Activated naive CD8-positive, alpha-beta T cell (primary cell): ENCODE data around the gene TCF7L2.
"Not testable (repeated sequence)": the region's sequence is repeated elsewhere in the genome, so short reads cannot be mapped to it uniquely, and the experiment has no call there.

Source experiments
- H3K27ac Mint-ChIP-seq: one replicate; pipeline ENCODE4 v1.8.0; 2021; ENCODE audit warnings: mixed read lengths
- H3K27me3 Mint-ChIP-seq: one replicate; pipeline ENCODE4 v1.8.0; 2021; ENCODE audit warnings: mixed read lengths
- H3K36me3 Mint-ChIP-seq: one replicate; pipeline ENCODE4 v1.8.0; 2021; ENCODE audit warnings: mixed read lengths
- H3K4me1 Mint-ChIP-seq: one replicate; pipeline ENCODE4 v1.8.0; 2021; ENCODE audit warnings: low read depth, mixed read lengths
- H3K4me3 Mint-ChIP-seq: one replicate; pipeline ENCODE4 v1.8.0; 2021; ENCODE audit warnings: mild to moderate bottlenecking, mixed read lengths
- H3K9me3 Mint-ChIP-seq: one replicate; pipeline ENCODE4 v1.8.0; 2021; ENCODE audit warnings: low read depth, mixed read lengths

Gene TCF7L2

DNA sequence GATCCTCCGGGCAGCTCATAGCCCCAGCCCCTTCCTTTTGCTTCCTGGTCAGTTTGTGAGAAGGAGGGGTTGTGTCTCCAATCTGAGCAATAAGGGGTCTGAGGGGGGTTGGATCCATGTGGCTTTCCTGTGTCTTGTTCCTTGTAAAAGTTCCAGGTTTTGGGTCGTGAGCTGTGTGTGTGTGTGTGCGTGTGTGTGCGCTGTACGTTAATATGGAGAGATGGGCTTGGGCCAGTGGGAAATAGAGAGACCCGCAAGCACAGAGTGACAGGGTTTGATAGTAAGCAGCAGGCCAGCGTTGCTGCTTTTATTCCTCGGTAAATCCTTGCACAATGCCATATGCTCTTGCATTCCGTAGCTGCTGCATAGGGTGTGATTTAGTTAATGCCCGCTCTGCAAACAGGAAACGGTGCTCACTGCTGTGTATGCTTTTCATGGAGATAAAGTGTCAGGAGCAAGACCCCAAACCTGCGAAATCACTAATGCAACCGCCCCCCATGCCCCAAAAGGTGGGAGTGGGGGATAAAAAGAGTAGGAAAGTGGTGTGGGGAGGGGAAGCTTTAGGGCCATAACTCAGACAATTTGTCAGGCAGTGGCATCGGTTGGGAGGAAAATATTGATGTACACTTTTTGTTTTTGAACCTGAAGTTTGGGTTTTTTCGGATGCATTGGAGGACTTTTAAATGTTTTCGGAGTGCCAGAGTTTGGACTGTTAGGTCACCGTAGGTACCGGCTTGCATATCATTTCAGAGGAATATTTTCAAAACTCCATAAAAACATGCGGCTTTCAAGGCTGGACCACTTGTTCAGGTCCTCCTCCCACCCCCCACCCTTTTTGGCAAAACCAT is 108.7 kb downstream of the TCF7L2 start:
- no peak overlapping the region for H3K27ac Mint-ChIP-seq
- no peaks in the 10 kb centered on the region for H3K9me3 Mint-ChIP-seq
- H3K36me3 Mint-ChIP-seq: peaks cover 3% of the 10 kb centered on the region
- H3K4me1 Mint-ChIP-seq: peaks cover 1% of the 10 kb centered on the region
- no peaks in the 10 kb centered on the region for H3K27me3 Mint-ChIP-seq
- no peak overlapping the region for H3K4me3 Mint-ChIP-seq

DNA sequence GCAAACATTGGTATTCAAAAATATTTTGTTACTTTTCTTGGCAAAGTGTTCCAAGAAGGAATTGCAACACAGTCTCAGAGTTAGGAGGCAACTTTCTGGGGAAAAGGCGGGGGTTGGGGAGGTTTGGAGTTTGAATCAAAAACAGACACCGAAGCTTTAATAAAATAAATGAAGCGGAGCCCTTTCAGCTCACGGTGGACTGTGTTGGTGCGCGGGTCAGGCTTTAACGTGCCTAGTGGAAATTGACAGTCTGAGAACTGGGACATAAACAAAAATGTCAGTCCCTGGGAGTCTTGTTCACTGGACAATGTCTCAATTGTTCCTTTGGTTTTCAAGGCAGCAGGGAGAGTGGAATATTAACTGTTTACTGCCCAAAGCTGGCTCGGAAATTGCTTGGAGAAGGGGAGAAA is 109.3 kb downstream of the TCF7L2 start:
- no peaks in the 10 kb centered on the region for H3K9me3 Mint-ChIP-seq
- peaks cover under 1% of the 10 kb centered on the region for H3K36me3 Mint-ChIP-seq
- H3K4me1 Mint-ChIP-seq: peaks cover 1% of the 10 kb centered on the region
- no peak overlapping the region for H3K27ac Mint-ChIP-seq
- H3K27me3 Mint-ChIP-seq: no peaks in the 10 kb centered on the region
- no peak overlapping the region for H3K4me3 Mint-ChIP-seq

- Mint-ChIP-seq H3K27ac (no peak overlapping the region), H3K9me3 (no peaks in the 10 kb centered on the region), H3K4me3 (no peak overlapping the region), H3K36me3 (no peaks in the 10 kb centered on the region), H3K4me1 (peaks cover 1% of the 10 kb centered on the region), H3K27me3 (no peaks in the 10 kb centered on the region)
Observed at GRCh38 chr10:113060201-113061053, 110.4 kb downstream of the TCF7L2 start.

GRCh38 chr10:113061054-113061430 is 111.0 kb downstream of the TCF7L2 start:
- Mint-ChIP-seq H3K27me3 (no peaks in the 10 kb centered on the region), H3K36me3 (no peaks in the 10 kb centered on the region), H3K27ac (no peak overlapping the region), H3K4me3 (no peak overlapping the region), H3K9me3 (no peaks in the 10 kb centered on the region), H3K4me1 (peaks cover 1% of the 10 kb centered on the region)

GRCh38 chr10:113061557-113061956 is 111.5 kb downstream of the TCF7L2 start:
- H3K27me3 Mint-ChIP-seq: no peaks in the 10 kb centered on the region
- H3K9me3 Mint-ChIP-seq: no peaks in the 10 kb centered on the region
- H3K4me3 Mint-ChIP-seq: no peak overlapping the region
- no peaks in the 10 kb centered on the region for H3K36me3 Mint-ChIP-seq
- H3K27ac Mint-ChIP-seq: no peak overlapping the region
- peaks cover 1% of the 10 kb centered on the region for H3K4me1 Mint-ChIP-seq

- Mint-ChIP-seq H3K36me3 (no peaks in the 10 kb centered on the region), H3K4me3 (no peak overlapping the region), H3K9me3 (no peaks in the 10 kb centered on the region), H3K27me3 (no peaks in the 10 kb centered on the region), H3K27ac (no peak overlapping the region), H3K4me1 (peaks cover 1% of the 10 kb centered on the region)
Observed at GRCh38 chr10:113063043-113063967, 113.3 kb downstream of the TCF7L2 start.

DNA sequence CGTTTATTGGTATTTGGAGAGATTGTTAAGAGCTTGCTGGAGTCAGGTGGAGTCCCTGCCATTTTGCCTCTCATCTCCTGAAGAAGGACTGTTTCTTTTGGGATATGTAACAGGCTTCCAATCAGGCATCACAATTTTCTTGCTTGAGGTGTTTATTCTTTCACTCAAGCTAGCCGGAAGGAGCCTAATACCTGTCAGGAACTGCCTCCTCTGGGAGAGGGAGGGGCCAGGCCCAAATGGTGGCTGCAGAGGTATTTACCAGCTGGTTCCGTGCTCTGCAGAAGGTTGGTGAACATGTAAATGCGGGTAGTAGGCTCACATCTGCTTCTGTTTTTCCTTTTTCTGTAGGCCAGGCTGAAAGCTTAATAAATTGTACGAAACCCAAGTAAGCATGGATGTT is 114.0 kb downstream of the TCF7L2 start:
- Mint-ChIP-seq H3K4me3 (no peak overlapping the region), H3K4me1 (peaks cover 1% of the 10 kb centered on the region), H3K9me3 (no peaks in the 10 kb centered on the region), H3K27me3 (no peaks in the 10 kb centered on the region), H3K27ac (no peak overlapping the region), H3K36me3 (no peaks in the 10 kb centered on the region)

- H3K27me3 Mint-ChIP-seq, H3K4me1 Mint-ChIP-seq, H3K36me3 Mint-ChIP-seq, H3K4me3 Mint-ChIP-seq, H3K27ac Mint-ChIP-seq, H3K9me3 Mint-ChIP-seq: not testable (repeated sequence)
Observed at GRCh38 chr10:113066120-113066519, 116.1 kb downstream of the TCF7L2 start.

- no peaks in the 10 kb centered on the region for H3K9me3 Mint-ChIP-seq
- H3K36me3 Mint-ChIP-seq: no peaks in the 10 kb centered on the region
- no peak overlapping the region for H3K4me3 Mint-ChIP-seq
- H3K4me1 Mint-ChIP-seq: no peaks in the 10 kb centered on the region
- no peak overlapping the region for H3K27ac Mint-ChIP-seq
- H3K27me3 Mint-ChIP-seq: no peaks in the 10 kb centered on the region
Observed at GRCh38 chr10:113066561-113067312, 116.7 kb downstream of the TCF7L2 start.

GRCh38 chr10:113067501-113067900 is 117.5 kb downstream of the TCF7L2 start:
- Mint-ChIP-seq H3K4me1 (no peaks in the 10 kb centered on the region), H3K27ac (no peak overlapping the region), H3K4me3 (no peak overlapping the region), H3K9me3 (no peaks in the 10 kb centered on the region), H3K36me3 (no peaks in the 10 kb centered on the region), H3K27me3 (no peaks in the 10 kb centered on the region)

GRCh38 chr10:113068178-113068890 is 118.3 kb downstream of the TCF7L2 start:
- Mint-ChIP-seq H3K36me3 (no peaks in the 10 kb centered on the region), H3K9me3 (no peaks in the 10 kb centered on the region), H3K4me3 (no peak overlapping the region), H3K4me1 (no peaks in the 10 kb centered on the region), H3K27me3 (no peaks in the 10 kb centered on the region), H3K27ac (no peak overlapping the region)

DNA sequence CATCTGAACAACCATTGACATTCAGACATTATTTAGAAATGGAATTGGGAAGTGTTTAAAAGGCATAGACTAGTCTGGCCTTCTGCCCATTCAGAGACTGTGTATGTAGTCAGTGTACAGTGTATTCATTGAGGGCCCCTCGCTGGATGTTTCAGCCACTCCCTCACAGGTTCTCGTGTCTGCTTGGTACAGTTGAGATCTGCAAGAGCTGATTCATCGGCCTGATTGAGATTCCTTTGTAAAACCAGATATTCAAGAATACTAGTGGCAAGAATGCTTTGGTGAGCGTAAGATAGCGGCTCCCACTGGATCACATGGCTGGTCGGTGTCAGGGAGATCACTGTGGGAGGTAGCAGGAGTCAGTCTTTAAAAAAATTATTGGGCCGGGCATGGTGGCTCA is 119.5 kb downstream of the TCF7L2 start:
- Mint-ChIP-seq H3K27me3 (no peaks in the 10 kb centered on the region), H3K4me3 (no peak overlapping the region), H3K36me3 (peaks cover 2% of the 10 kb centered on the region), H3K9me3 (no peaks in the 10 kb centered on the region), H3K4me1 (no peaks in the 10 kb centered on the region), H3K27ac (no peak overlapping the region)

DNA sequence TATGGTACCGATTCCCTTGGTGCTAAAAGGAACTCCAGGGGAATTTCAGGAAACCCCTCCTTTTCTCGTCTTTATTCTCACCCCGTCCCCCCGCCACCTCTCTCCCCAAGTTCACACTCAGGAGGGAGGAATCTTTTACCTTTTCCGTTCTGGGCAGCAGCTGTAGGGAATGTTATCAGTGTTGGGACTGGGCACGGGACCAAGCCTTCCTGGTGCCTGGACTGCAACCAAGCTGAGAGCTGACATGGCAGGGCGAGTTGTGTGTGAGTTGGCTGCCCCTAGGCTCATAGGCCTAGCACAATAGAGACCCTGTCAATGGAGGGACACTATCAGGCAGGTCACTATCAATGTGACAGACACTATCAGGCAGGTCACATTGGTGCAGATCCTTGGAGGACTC is 121.4 kb downstream of the TCF7L2 start:
- Mint-ChIP-seq H3K27ac (no peak overlapping the region), H3K9me3 (no peaks in the 10 kb centered on the region), H3K27me3 (no peaks in the 10 kb centered on the region), H3K36me3 (peaks cover 2% of the 10 kb centered on the region), H3K4me1 (no peaks in the 10 kb centered on the region), H3K4me3 (no peak overlapping the region)
